GM15510 (cell line): ENCODE data around the gene DOK3.

Experiments
- POLR2A ChIP-seq: IDR thresholded peaks from 3 replicates; pipeline ENCODE4 v1.6.1; 2011; ENCODE audit warnings: borderline replicate concordance; ENCODE audit not compliant: insufficient read length; ENCODE audit errors: extremely low read depth

The DOK3 gene

GRCh38 chr5:177466861-177467260 lies 42.8 kb downstream of the DOK3 start:
- TF ChIP-seq POLR2A: no peak

GRCh38 chr5:177465044-177465443 lies 44.6 kb downstream of the DOK3 start:
- no peak for TF ChIP-seq POLR2A

DNA sequence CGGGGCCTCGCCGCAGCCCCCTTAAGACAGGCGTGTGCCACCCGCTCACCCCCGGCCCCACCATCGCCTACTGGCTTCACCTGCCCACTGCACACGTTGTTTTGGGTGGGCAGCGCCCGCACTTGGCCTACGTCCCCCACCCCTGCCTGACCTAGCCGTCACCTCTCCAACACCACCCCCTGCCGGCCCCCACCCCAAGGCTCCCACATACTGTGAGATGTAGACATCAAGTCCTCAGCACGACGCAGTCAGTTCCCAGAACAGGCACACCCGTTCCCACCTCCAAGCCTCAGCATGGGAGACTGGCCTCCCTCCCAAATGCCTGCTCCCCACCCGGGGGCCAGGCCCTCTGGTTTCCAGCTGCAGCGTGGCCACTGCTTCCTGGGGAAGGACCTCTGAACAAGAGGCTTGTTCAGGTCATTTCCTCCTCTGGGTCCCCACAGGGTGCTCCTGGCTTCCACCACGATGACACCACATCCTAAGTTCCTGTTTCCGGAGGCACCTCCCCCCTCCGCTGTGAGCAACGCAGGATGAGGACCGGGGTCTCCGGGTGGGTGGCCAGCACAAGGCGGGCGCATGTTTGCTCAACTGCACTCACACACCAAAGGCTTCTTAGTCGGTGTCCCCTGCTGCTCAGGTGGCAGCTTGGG lies 47.5 kb downstream of the DOK3 start:
- TF ChIP-seq POLR2A: no peak

DNA sequence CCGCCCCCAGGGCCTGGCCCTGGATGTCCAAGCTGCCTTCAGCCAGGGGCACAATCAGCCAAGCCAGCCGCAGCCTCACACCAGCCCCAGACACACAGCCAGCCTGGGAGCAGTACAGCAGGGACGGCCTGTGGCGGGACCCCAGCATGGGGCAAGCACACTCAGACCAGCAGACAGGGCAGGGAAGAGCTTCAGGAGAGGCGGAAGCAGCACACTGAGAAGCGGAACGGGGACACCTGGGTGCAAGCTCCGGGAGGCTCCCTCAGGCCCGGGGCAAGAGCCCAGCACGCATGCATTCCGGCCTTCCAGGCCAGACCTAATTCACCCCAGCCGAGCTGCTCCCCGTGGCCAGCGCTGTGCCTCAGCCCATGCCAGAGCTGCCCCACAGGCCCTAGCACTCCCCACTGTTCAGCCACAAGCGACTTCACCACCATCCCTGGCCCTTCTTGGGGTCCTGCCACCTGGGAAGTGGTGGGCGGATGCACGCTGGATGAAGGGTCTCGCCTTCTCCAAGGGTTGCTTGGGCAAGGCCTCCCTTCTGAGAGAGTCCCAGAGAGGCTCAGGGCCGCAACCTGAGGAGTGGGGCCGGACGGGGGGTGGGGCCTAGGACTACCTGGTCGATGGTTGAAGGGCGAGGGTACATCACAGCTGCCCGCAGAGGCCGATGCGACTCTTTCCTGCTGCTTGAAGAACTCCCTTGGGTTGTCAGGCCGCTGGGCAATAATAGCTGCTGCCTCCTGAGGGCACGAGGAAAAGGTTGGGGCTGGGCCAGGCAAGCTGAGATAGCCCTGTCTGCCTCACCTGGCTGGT lies 49.6 kb downstream of the DOK3 start:
- TF ChIP-seq POLR2A: no peak

- TF ChIP-seq POLR2A: no peak
Measured at GRCh38 chr5:177459357-177459756, 50.3 kb downstream of the DOK3 start.

DNA sequence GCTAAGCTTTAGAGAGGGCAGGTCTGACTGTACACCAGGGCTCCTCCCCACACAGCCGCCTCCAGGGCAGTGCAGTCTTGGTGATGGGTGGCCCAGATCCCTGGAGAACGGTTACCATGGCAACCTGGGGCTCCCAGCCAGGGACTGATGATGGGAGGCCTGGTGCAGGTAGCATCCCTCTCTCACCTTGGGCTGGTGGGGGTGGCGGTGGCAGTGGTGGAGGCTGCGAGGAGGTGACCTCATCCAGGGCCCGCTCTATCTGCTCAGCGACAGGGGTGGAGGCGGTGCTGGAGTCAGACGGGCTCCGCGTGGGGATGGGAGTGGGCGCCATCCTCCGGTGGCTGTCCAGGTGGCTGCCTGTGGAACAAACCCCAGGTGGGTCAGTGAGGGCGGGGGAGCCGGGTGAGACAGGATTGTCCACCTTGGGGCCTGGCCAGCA lies 50.7 kb downstream of the DOK3 start:
- no peak for TF ChIP-seq POLR2A

- TF ChIP-seq POLR2A: no peak
Measured at GRCh38 chr5:177457852-177458681, 51.6 kb downstream of the DOK3 start.

GRCh38 chr5:177456976-177457851 lies 52.4 kb downstream of the DOK3 start:
- no peak for TF ChIP-seq POLR2A

GRCh38 chr5:177456591-177456964 lies 53.0 kb downstream of the DOK3 start:
- TF ChIP-seq POLR2A: no peak

- no peak for TF ChIP-seq POLR2A
Measured at GRCh38 chr5:177455661-177456590, 53.7 kb downstream of the DOK3 start.

DNA sequence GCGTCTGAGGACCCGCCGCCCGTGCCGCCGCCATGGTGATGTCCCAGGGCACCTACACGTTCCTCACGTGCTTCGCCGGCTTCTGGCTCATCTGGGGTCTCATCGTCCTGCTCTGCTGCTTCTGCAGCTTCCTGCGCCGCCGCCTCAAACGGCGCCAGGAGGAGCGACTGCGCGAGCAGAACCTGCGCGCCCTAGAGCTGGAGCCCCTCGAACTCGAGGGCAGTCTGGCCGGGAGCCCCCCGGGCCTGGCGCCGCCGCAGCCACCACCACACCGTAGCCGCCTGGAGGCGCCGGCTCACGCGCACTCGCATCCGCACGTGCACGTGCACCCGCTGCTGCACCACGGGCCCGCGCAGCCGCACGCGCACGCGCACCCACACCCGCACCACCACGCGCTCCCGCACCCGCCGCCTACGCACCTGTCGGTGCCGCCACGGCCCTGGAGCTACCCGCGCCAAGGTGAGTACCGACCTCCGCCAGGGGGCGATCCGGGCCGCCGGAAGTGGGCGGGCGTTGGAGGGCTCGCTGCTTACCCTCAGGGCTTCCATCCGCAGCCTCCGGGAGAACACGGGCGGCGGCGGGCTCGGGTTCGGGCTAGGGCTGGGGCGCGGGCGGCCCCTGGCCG lies 54.5 kb downstream of the DOK3 start:
- TF ChIP-seq POLR2A: peak; percentile 63

DNA sequence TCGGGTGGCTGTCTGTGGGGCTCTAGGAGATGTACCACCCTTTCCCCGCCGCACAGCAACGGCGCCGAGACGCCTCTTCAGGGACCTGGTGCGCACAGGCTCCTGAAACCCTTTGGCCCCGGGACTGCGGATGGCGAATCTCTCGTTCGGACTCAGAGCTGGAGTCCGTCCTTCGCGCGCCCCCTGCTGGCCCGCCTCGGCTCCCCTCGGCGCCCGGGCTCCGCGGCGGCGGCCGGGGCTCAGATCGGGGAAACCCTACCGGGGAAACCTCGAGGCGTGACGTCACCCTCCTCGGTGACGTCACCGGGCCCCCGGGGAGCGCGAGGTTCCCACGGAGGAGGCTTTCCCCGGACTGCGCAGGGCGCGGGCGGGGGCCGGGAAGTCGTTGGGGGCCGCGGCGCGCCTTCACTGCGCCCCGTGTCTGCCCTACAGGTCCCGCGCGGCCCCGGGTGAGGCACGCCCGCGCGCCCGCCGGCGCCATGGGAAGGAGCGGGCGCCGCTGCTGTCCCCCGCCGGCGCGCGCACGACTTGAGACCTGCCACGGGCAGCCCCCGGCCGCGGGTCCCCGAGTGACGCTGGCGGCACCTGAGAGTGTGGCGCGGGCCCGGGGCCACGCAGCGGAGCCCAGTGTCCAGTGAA lies 55.1 kb downstream of the DOK3 start:
- TF ChIP-seq POLR2A: peak; percentile 19
